HepG2 (cell line): Measurements from ENCODE around the gene MNX1. TPM values are rescaled to one million over a fixed set of nuclear protein-coding genes. Genes with fewer than 3 reads are reported as not detected.

Source experiments
- ATAC-seq: fragments of 200-7000 bp; cut with Tn5 transposase; 3 replicates; pipeline ENCODE4 v1.9.1; 2020; ENCODE audit warnings: mild to moderate bottlenecking, moderate library complexity
- BruUV-seq: library from RNA; stranded (reverse); fragments of 400-500 nt; replicated peaks from 2 replicates; lab custom pipeline; 2021; lab: Mats Ljungman, UMichigan
- CTCF ChIA-PET: fragments of 300-600 bp; formaldehyde crosslinking; extraction: SDS; loops from one replicate; lab custom pipeline; 2021; ENCODE audit warnings: low total read pairs, inconsistent platforms, low intra/inter-chr PET ratio; lab: Yijun Ruan, JAX
- POLR2A ChIA-PET: fragments of 350-600 bp; sonication (Branson Sonifier 250); formaldehyde crosslinking; loops from one replicate; lab custom pipeline; 2020; ENCODE audit warnings: antibody characterized with exemption, inconsistent platforms; lab: Yijun Ruan, JAX
- DNase-seq: peaks from one replicate; pipeline ENCODE4 v3.0.0-alpha.2; 2015; ENCODE audit warnings: low spot score
- FAIRE-seq: peaks from 3 replicates; lab custom pipeline; 2011; peaks lifted over from hg19 to GRCh38; lab: Jason Lieb, UNC
- H2AFZ ChIP-seq: one replicate; pipeline ENCODE4 v1.6.1; 2011; ENCODE audit warnings: low read length, inconsistent platforms
- H3K27ac ChIP-seq: fragments of 300-600 bp; 3 replicates; pipeline ENCODE4 v1.8.0; 2011; ENCODE audit warnings: mixed run types, mild to moderate bottlenecking, mixed read lengths, low read length, inconsistent platforms; ENCODE audit not compliant: insufficient read depth; ENCODE audit errors: extremely low read length
- H3K27me3 ChIP-seq, 2 experiments: fragments of 200-600 bp in 1 of 2; 2 replicates in 1 of 2; 3 replicates in 1 of 2; pipeline versions ENCODE4 v1.6.0 to v1.8.0; 2011; ENCODE audit warnings: low read length in 2 of 2, mild to moderate bottlenecking in 2 of 2, moderate library complexity in 2 of 2, inconsistent platforms in 1 of 2; ENCODE audit not compliant: insufficient read depth in 2 of 2, control insufficient read depth in 1 of 2
- H3K36me3 ChIP-seq, 2 experiments: fragments of 200-600 bp in 1 of 2; replicated peaks in 1 of 2; 2 replicates in 1 of 2; 3 replicates in 1 of 2; pipeline versions ENCODE4 v1.5.1 to v1.8.0; 2011; ENCODE audit warnings: low read length in 2 of 2, inconsistent platforms in 1 of 2; ENCODE audit not compliant: insufficient read depth in 2 of 2, control insufficient read depth in 1 of 2
- H3K4me1 ChIP-seq: 2 replicates; pipeline ENCODE4 v1.5.1; 2012; ENCODE audit warnings: low read length, inconsistent platforms; ENCODE audit not compliant: insufficient read depth
- H3K4me2 ChIP-seq: 2 replicates; pipeline ENCODE4 v1.6.0; 2011; ENCODE audit warnings: low read depth, low read length, inconsistent platforms
- H3K4me3 ChIP-seq, 3 experiments: fragments of 200-600 bp in 1 of 3; sonication (generic), shearing (Covaris generic) in 1 of 3; replicated peaks in 1 of 3; 2 replicates each; pipeline ENCODE4 v1.5.1; 2011 to 2016; ENCODE audit warnings: low read length in 3 of 3, inconsistent platforms in 2 of 3, low read depth in 2 of 3, mild to moderate bottlenecking in 2 of 3, control low read depth in 1 of 3, mixed read lengths in 1 of 3; ENCODE audit not compliant: insufficient read depth in 1 of 3
- H3K79me2 ChIP-seq: one replicate; pipeline ENCODE4 v1.6.1; 2011; ENCODE audit warnings: low read length, inconsistent platforms; ENCODE audit not compliant: insufficient read depth
- H3K9ac ChIP-seq: 2 replicates; pipeline ENCODE4 v1.6.0; 2011; ENCODE audit warnings: mild to moderate bottlenecking, low read depth, low read length, inconsistent platforms; ENCODE audit not compliant: insufficient read depth
- H3K9me3 ChIP-seq: 2 replicates; pipeline ENCODE4 v1.5.1; 2012; ENCODE audit warnings: mild to moderate bottlenecking, low read length
- H4K20me1 ChIP-seq: 2 replicates; pipeline ENCODE4 v1.6.0; 2011; ENCODE audit warnings: inconsistent platforms, mild to moderate bottlenecking, low read length, moderate library complexity; ENCODE audit not compliant: insufficient read depth
- ERF ChIP-seq: IDR thresholded peaks from 2 replicates; pipeline ENCODE4 v1.6.1; 2018; ENCODE audit warnings: missing biosample characterization, missing genetic modification reagents
- HNF4G ChIP-seq, 2 experiments: sonication (generic) in 1 of 2; formaldehyde crosslinking in 1 of 2; IDR thresholded peaks; 2 replicates each; pipeline versions ENCODE4 v1.4.0 to v1.6.1; 2011 to 2020; ENCODE audit warnings: borderline replicate concordance in 2 of 2, low read depth in 2 of 2, mild to moderate bottlenecking in 2 of 2, low read length in 1 of 2, missing genetic modification reagents in 1 of 2, moderate library complexity in 1 of 2
- HOXA7 ChIP-seq: sonication (generic); formaldehyde crosslinking; IDR thresholded peaks from 2 replicates; pipeline ENCODE4 v1.8.1; 2022; ENCODE audit warnings: mild to moderate bottlenecking, missing genetic modification reagents, moderate library complexity
- KLF11 ChIP-seq: IDR thresholded peaks from 2 replicates; pipeline ENCODE4 v1.6.1; 2016; ENCODE audit warnings: missing compliant biosample characterization
- NAIF1 ChIP-seq: sonication (generic); formaldehyde crosslinking; IDR thresholded peaks from 2 replicates; pipeline ENCODE4 v1.5.0; 2020; ENCODE audit warnings: mild to moderate bottlenecking, missing genetic modification reagents, borderline replicate concordance
- PBX2 ChIP-seq: IDR thresholded peaks from 2 replicates; pipeline ENCODE4 v1.6.1; 2016; ENCODE audit warnings: control low read depth
- PHF5A ChIP-seq: IDR thresholded peaks from one replicate; pipeline ENCODE4 v1.6.1; 2018; ENCODE audit warnings: low read depth, missing genetic modification reagents; ENCODE audit not compliant: unreplicated experiment
- SALL1 ChIP-seq: sonication (generic); formaldehyde crosslinking; IDR thresholded peaks from 2 replicates; pipeline ENCODE4 v1.8.0; 2022; ENCODE audit warnings: mild to moderate bottlenecking, missing genetic modification reagents
- YEATS4 ChIP-seq: sonication (generic); formaldehyde crosslinking; IDR thresholded peaks from 2 replicates; pipeline ENCODE4 v1.4.0; 2020; ENCODE audit warnings: missing genetic modification reagents, borderline replicate concordance
- ZFP62 ChIP-seq: sonication (generic); formaldehyde crosslinking; IDR thresholded peaks from 2 replicates; pipeline ENCODE4 v1.4.0; 2020; ENCODE audit warnings: missing genetic modification reagents
- ZNF3 ChIP-seq: IDR thresholded peaks from 2 replicates; pipeline ENCODE4 v1.7.0; 2017; ENCODE audit warnings: inconsistent platforms
- WGBS: methylation state at CpG from one replicate; pipeline ENCODE4 v1.1.6; 2017; ENCODE audit warnings: low lambda C conversion rate; 5-methylcytosine and 5-hydroxymethylcytosine counted together
- in situ Hi-C: cut with HindIII; loops from 2 replicates; pipeline ENCODE4 v1.10.0; 2017; ENCODE audit warnings: low pct_unique_long_range_greater_than_20kb; ENCODE audit not compliant: extremely low pct_ligation_motif_present
- intact Hi-C: fragments of 100-400 bp; cut with micrococcal nuclease; formaldehyde crosslinking; loops from one replicate; pipeline ENCODE4 v1.10.0; 2022; ENCODE audit not compliant: unreplicated experiment
- polyA plus RNA-seq, 8 experiments: library from polyadenylated mRNA; depleted of rRNA in 3 of 8; stranded (reverse) in 7 of 8; unstranded in 1 of 8; fragments of >200 nt; fragmentation: Illumina TruSeq in 4 of 8; extraction: Trizol in 4 of 8; gene quantifications; 2 replicates each; pipeline versions ENCODE4 v1.2.1 to v1.2.3, GENCODE V29; 2011 to 2016; ENCODE audit warnings: low read depth in 4 of 8, missing spikeins in 1 of 8, mixed read lengths in 1 of 8; ENCODE audit not compliant: insufficient read depth in 1 of 8
- total RNA-seq, 5 experiments: library from RNA; depleted of rRNA; stranded (reverse); fragments of >200 nt; fragmentation: Illumina TruSeq; extraction: Trizol; gene quantifications; 2 replicates each; pipeline ENCODE4 v1.2.3, GENCODE V29; 2016; ENCODE audit warnings: low read depth in 1 of 5
- TF ChIP-seq, protein P1 (sequence below): sonication (generic); formaldehyde crosslinking; IDR thresholded peaks from 2 replicates; pipeline ENCODE4 v1.5.1; 2020; ENCODE audit warnings: missing genetic modification reagents, mild to moderate bottlenecking, borderline replicate concordance

The MNX1 gene
- total and polyA plus RNA-seq, 2 of the 13 experiments (the other 11 are each of a cell fraction or from before 2014, with no cell fraction given) = 0.94 to 6.1 TPM

DNA sequence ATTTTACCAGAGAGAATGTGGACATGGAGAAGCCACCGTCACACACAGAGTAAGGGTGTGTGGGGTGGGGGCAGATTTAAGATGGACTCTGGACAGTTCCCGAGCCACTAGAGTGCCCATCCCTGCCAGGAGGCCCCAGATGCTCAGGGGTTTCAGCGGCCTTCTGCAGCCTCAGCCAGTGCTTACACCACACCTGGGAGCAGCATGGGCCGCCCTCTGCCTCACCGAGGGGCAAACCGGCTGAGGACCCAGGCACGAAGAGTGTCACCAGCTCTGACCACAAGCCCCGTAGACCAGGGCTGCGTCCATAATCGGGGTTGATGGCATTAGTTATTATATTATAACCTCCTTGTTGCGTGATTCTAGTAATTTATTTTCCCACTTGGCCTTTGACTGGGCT, 6.7 kb upstream of the MNX1 start:
- Histone ChIP-seq H4K20me1 (peaks cover 4% of the 10 kb centered on the region; the same call in 1 of the 2 replicates), H3K9ac (no peak overlapping the region), H3K36me3 (no peaks in the 10 kb centered on the region), H3K4me2 (peak overlapping the region; percentile 37; the same call in 1 of the 2 replicates), H3K27ac (no peak overlapping the region), H3K4me1 (peaks cover 58% of the 10 kb centered on the region), H3K4me3 (no peak overlapping the region), H3K27me3 (peaks cover 19 to 92% of the 10 kb centered on the region in 2 experiments), H2AFZ (no peak overlapping the region), H3K79me2 (no peaks in the 10 kb centered on the region), H3K9me3 (no peaks in the 10 kb centered on the region)
- CTCF ChIA-PET = no interaction called here
- no TSS peak for BruUV-seq
- ATAC-seq = peak; percentile 32
- DNase-seq = no peak
- in situ Hi-C loops = no loop called here
- FAIRE-seq = no peak
- POLR2A ChIA-PET = interaction anchor here (1.1 kb wide), 1 partner anchor 28 kb away, joined by 3 read pairs; no protein-coding TSS in a partner anchor
- intact Hi-C loops = loop anchor here (10.0 kb wide), 1 partner anchor 118 kb away; the partner anchor contains the start of gene UBE3C
- TF ChIP-seq YEATS4 (CRISPR knock-in tag) (no peak), ZNF3 (CRISPR knock-in tag) (no peak), PHF5A (no peak), ZFP62 (CRISPR knock-in tag) (no peak), SALL1 (CRISPR knock-in tag) (no peak), PBX2 (CRISPR knock-in tag) (no peak), HOXA7 (CRISPR knock-in tag) (no peak), ERF (CRISPR knock-in tag) (no peak), HNF4G (IDR thresholded peaks at IDR 0.05; ENCODE audit: borderline replicate concordance, low read depth, low read length) (no peak), HNF4G (CRISPR knock-in tag; IDR thresholded peaks at IDR 0.05; ENCODE audit: borderline replicate concordance, low read depth) (no peak), NAIF1 (CRISPR knock-in tag) (no peak), KLF11 (CRISPR knock-in tag) (no peak)
- TF ChIP-seq, protein P1, sequence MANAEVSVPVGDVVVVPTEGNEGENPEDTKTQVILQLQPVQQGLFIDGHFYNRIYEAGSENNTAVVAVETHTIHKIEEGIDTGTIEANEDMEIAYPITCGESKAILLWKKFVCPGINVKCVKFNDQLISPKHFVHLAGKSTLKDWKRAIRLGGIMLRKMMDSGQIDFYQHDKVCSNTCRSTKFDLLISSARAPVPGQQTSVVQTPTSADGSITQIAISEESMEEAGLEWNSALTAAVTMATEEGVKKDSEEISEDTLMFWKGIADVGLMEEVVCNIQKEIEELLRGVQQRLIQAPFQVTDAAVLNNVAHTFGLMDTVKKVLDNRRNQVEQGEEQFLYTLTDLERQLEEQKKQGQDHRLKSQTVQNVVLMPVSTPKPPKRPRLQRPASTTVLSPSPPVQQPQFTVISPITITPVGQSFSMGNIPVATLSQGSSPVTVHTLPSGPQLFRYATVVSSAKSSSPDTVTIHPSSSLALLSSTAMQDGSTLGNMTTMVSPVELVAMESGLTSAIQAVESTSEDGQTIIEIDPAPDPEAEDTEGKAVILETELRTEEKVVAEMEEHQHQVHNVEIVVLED (CRISPR knock-in tag) = no peak
- WGBS = 0% methylated on average over 1 of the region's 11 CpGs
